Measurements from ENCODE around the gene PLCL2. TPM values are rescaled to one million over a fixed set of nuclear protein-coding genes. Genes with fewer than 3 reads are reported as not detected.
A peak's percentile ranks its signal among the peaks of the same experiment; 100 is the strongest.

PLCL2 gene
- total and polyA plus RNA-seq, 10 of the 15 experiments (the other 5 are each of a cell fraction or from before 2014, with no cell fraction given): 7.5 to 37.3 (median 21.7) TPM

DNA sequence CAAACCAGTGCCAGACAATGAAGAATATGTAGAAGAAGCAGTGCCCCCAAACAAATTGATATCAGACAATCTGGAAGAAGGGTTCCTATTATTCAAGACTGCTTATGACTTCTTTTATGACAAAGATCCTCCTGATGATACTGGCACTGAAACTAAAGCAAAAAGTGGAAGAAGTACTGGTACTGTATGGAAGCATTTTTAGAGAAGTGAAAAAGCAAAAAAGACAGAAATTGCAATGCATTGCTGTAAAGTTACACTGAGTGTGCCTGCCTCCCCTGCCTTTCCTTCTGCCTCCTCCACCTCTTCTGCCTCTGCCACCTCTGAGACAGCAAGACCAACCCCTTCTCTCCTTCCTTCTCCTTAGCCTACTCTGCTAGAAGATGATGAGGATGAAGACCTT lies 167.6 kb downstream of the PLCL2 start (continued):
- TF ChIP-seq GATAD2B (conservative IDR thresholded peaks at IDR 0.05; ENCODE audit: low read depth) (no peak), NRF1 (conservative IDR thresholded peaks at IDR 0.05; ENCODE audit: low read depth, low read length) (no peak), JUNB (IDR thresholded peaks at IDR 0.05) (peak; percentile 55), STAT3 (IDR thresholded peaks at IDR 0.05; ENCODE audit: low read depth, low read length) (no peak), POLR2A (IDR thresholded peaks at IDR 0.05; ENCODE audit: low read depth, low read length) (no peak), RFX5 (IDR thresholded peaks at IDR 0.05; ENCODE audit: low read depth, low read length) (no peak), LARP7 (IDR thresholded peaks at IDR 0.05) (no peak), TARDBP (IDR thresholded peaks at IDR 0.05; ENCODE audit: borderline replicate concordance) (no peak), NFYB (IDR thresholded peaks at IDR 0.05; ENCODE audit: insufficient read depth, low read depth, low read length) (no peak), EED (IDR thresholded peaks at IDR 0.05; ENCODE audit: low read depth) (peak; percentile 54), NBN (IDR thresholded peaks at IDR 0.05) (peak; percentile 60; the same call in 1 of the 2 replicates), TBL1XR1 (IDR thresholded peaks at IDR 0.05; ENCODE audit: low read depth, low read length) (no peak), ASH2L (IDR thresholded peaks at IDR 0.05; ENCODE audit: borderline replicate concordance, low read depth) (no peak), POLR2AphosphoS5 (IDR thresholded peaks at IDR 0.05; ENCODE audit: low read length) (no peak), NFXL1 (IDR thresholded peaks at IDR 0.05; ENCODE audit: borderline replicate concordance) (no peak), RCOR1 (conservative IDR thresholded peaks at IDR 0.05; ENCODE audit: low read depth, low read length) (no peak), ZZZ3 (IDR thresholded peaks at IDR 0.05; ENCODE audit: control insufficient read depth, insufficient read length, low read depth) (no peak), PAX5 (IDR thresholded peaks at IDR 0.05; ENCODE audit: borderline replicate concordance, low read depth, low read length) (0 out of 2 replicates have a peak, but pooled peaks have one; percentile 21), EZH2 (IDR thresholded peaks at IDR 0.05; ENCODE audit: borderline replicate concordance, control insufficient read depth, low read depth, low read length) (no peak), ZNF622 (IDR thresholded peaks at IDR 0.05) (no peak), MYC (IDR thresholded peaks at IDR 0.05; ENCODE audit: insufficient read depth, insufficient read length, insufficient replicate concordance, low read length, severe bottlenecking) (no peak), BCL11A (IDR thresholded peaks at IDR 0.05; ENCODE audit: low read depth, low read length) (0 out of 2 replicates have a peak, but pooled peaks have one; percentile 25), IRF4 (IDR thresholded peaks at IDR 0.05; ENCODE audit: low read depth, low read length) (peak; percentile 86), CBX5 (IDR thresholded peaks at IDR 0.05; ENCODE audit: low read depth) (peak; percentile 65; the same call in 1 of the 2 replicates), EGR1 (IDR thresholded peaks at IDR 0.05; ENCODE audit: borderline replicate concordance in 1 of 2, low read depth in 2 of 2, low read length in 2 of 2) (no peak), IKZF2 (IDR thresholded peaks at IDR 0.05) (peak; percentile 87 to 89)
- TF ChIP-seq, protein P1, sequence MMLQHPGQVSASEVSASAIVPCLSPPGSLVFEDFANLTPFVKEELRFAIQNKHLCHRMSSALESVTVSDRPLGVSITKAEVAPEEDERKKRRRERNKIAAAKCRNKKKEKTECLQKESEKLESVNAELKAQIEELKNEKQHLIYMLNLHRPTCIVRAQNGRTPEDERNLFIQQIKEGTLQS (IDR thresholded peaks at IDR 0.05; ENCODE audit: borderline replicate concordance, extremely low read depth, low read depth, low read length): no peak
- TF ChIP-seq, protein P2, sequence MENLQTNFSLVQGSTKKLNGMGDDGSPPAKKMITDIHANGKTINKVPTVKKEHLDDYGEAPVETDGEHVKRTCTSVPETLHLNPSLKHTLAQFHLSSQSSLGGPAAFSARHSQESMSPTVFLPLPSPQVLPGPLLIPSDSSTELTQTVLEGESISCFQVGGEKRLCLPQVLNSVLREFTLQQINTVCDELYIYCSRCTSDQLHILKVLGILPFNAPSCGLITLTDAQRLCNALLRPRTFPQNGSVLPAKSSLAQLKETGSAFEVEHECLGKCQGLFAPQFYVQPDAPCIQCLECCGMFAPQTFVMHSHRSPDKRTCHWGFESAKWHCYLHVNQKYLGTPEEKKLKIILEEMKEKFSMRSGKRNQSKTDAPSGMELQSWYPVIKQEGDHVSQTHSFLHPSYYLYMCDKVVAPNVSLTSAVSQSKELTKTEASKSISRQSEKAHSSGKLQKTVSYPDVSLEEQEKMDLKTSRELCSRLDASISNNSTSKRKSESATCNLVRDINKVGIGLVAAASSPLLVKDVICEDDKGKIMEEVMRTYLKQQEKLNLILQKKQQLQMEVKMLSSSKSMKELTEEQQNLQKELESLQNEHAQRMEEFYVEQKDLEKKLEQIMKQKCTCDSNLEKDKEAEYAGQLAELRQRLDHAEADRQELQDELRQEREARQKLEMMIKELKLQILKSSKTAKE (IDR thresholded peaks at IDR 0.05; ENCODE audit: low read depth, poor library complexity, severe bottlenecking): no peak
- TF ChIP-seq, protein P3, sequence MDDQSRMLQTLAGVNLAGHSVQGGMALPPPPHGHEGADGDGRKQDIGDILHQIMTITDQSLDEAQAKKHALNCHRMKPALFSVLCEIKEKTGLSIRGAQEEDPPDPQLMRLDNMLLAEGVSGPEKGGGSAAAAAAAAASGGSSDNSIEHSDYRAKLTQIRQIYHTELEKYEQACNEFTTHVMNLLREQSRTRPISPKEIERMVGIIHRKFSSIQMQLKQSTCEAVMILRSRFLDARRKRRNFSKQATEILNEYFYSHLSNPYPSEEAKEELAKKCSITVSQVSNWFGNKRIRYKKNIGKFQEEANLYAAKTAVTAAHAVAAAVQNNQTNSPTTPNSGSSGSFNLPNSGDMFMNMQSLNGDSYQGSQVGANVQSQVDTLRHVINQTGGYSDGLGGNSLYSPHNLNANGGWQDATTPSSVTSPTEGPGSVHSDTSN (IDR thresholded peaks at IDR 0.05; ENCODE audit: insufficient replicate concordance, low read depth, low read length): no peak
- TF ChIP-seq, protein P4, sequence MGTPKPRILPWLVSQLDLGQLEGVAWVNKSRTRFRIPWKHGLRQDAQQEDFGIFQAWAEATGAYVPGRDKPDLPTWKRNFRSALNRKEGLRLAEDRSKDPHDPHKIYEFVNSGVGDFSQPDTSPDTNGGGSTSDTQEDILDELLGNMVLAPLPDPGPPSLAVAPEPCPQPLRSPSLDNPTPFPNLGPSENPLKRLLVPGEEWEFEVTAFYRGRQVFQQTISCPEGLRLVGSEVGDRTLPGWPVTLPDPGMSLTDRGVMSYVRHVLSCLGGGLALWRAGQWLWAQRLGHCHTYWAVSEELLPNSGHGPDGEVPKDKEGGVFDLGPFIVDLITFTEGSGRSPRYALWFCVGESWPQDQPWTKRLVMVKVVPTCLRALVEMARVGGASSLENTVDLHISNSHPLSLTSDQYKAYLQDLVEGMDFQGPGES (IDR thresholded peaks at IDR 0.05): no peak

Data from GM12878 (cell line).